Duodenal mucosa (tissue), 2 donors: ENCODE measurements around the gene PKP4.

Experiments used
- H3K27ac ChIP-seq: one replicate; pipeline ENCODE4 v1.7.0; 2013; ENCODE audit warnings: low read depth, low read length
- H3K27me3 ChIP-seq, 2 donors: one replicate each; pipeline ENCODE4 v1.7.0; 2013; ENCODE audit warnings: low read length in 2 of 2, control low read depth in 1 of 2; ENCODE audit not compliant: insufficient read depth in 2 of 2, control insufficient read depth in 1 of 2
- H3K36me3 ChIP-seq, 2 donors: one replicate each; pipeline ENCODE4 v1.7.0; 2013; ENCODE audit warnings: low read length in 2 of 2, control low read depth in 1 of 2; ENCODE audit not compliant: insufficient read depth in 2 of 2, control insufficient read depth in 1 of 2
- H3K4me1 ChIP-seq, 2 donors: one replicate each; pipeline ENCODE4 v1.7.0; 2013; ENCODE audit warnings: low read length in 2 of 2, control low read depth in 1 of 2; ENCODE audit not compliant: insufficient read depth in 2 of 2, control insufficient read depth in 1 of 2
- H3K4me3 ChIP-seq, 2 donors: one replicate each; pipeline ENCODE4 v1.7.0; 2013; ENCODE audit warnings: low read length in 2 of 2, low read depth in 1 of 2
- H3K9ac ChIP-seq, 2 donors: one replicate each; pipeline ENCODE4 v1.7.0; 2013; ENCODE audit warnings: low read length in 2 of 2, low read depth in 1 of 2
- H3K9me3 ChIP-seq, 2 donors: one replicate each; pipeline ENCODE4 v1.7.0; 2013; ENCODE audit warnings: low read length in 2 of 2, control low read depth in 1 of 2; ENCODE audit not compliant: control insufficient read depth in 1 of 2

The PKP4 gene

DNA sequence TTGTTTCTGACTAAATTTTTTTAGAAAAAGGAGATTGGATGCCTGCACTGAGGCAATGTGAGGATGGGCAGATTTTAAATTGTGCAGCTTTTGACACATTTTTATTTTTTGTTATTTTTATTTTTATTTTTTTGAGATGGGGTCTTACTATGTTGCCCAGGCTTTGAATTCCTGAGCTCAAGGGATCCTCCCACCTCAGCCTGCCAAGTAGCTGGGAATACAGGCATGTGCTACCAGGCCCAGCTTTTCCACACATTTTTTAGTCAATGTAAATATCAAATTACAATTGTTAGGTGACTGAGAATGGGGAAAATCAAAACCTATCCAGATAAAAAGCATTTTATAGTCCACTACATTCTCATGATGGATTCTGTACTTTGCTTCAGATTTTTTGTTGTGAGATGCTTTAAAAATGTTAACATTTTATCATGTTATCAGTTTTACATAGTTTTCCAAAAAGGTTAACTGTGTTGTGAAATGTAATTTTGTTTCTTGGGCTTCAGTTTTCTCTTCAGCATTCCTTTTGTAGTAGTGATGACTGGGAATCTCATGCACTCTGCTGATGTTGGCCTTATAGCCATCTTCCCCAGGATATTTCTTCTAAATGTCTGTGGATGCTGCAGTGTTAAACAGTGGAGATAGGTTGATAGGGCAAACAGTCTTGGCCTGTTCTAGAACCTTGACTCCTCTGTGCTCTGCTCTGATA lies 41.4 kb downstream of the PKP4 start:
- H3K9ac ChIP-seq: no peak overlapping the region
- H3K36me3 ChIP-seq: no peaks in the 10 kb centered on the region
- no peak overlapping the region for H3K27ac ChIP-seq
- no peak overlapping the region for H3K4me3 ChIP-seq
- no peaks in the 10 kb centered on the region for H3K9me3 ChIP-seq
- no peaks in the 10 kb centered on the region for H3K27me3 ChIP-seq
- H3K4me1 ChIP-seq: peaks cover 0 to 17% of the 10 kb centered on the region in 2 donors

DNA sequence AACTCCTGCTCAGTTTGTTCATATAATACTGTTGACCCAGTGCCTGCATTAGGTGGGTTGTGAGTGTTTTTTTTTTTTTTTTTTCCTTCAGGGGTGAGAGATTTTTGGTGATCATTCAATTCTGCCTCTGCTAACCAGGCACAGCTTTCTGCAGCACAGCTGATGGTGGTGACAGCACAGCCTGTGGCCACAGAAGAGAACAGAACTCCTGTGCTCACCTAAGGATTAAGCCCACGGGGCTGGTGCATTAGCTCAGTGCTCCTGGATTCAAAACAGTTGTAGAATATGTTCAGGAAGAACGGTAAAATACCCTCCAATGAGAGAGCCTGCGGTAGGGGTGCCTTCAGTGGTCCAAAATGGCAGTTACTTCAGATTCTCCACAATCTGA lies 42.0 kb downstream of the PKP4 start:
- H3K27me3 ChIP-seq: no peaks in the 10 kb centered on the region
- no peak overlapping the region for H3K27ac ChIP-seq
- H3K4me1 ChIP-seq: peaks cover 0 to 17% of the 10 kb centered on the region in 2 donors

DNA sequence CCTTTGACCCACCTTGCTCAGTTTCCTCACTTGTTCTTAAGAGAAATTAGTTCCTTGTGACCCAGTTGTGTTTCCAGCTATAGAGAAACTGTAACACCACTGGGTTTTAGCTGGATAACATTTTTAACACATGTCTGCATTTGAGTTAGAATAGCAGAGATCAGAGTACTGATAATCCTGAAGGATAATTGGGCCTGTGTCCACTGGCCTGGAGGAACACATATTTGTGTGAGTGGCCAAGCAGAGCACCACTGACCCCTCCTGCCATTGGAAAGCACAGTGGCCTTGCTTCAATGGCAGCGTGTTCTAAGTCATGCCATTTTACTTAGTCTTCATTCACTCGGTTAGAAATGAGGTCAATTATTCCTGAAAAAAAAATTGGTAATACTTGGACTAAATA lies 42.6 kb downstream of the PKP4 start:
- Histone ChIP-seq H3K36me3 (no peaks in the 10 kb centered on the region), H3K4me1 (peaks cover 0 to 17% of the 10 kb centered on the region in 2 donors), H3K27me3 (no peaks in the 10 kb centered on the region), H3K9ac (no peak overlapping the region), H3K27ac (no peak overlapping the region), H3K9me3 (no peaks in the 10 kb centered on the region), H3K4me3 (no peak overlapping the region)

More for the DNA sequence above, 42.0 kb downstream of the PKP4 start:
- no peaks in the 10 kb centered on the region for H3K36me3 ChIP-seq
- no peak overlapping the region for H3K9ac ChIP-seq
- no peaks in the 10 kb centered on the region for H3K9me3 ChIP-seq
- no peak overlapping the region for H3K4me3 ChIP-seq

DNA sequence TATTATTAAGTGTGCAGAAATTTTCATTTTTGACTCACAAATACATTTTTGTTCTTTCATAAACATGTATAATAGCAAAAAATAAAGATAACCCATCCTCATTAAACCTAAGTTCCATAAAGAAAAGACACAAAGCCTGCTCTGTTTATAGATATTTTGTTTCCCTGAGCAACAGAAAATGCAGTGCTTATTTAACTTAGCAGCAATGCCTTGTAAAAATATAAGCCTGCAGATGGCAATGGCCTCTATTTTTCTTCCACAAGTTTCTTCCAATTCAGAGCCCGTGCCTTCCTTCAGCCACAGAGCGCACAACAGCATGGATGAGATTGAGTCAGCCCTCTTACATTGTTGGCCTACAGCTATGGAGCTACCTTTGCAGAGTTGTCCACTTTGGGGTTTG lies 43.6 kb downstream of the PKP4 start:
- no peaks in the 10 kb centered on the region for H3K9me3 ChIP-seq
- H3K9ac ChIP-seq: no peak overlapping the region
- peaks cover 5 to 25% of the 10 kb centered on the region in 2 donors for H3K4me1 ChIP-seq
- no peaks in the 10 kb centered on the region for H3K27me3 ChIP-seq
- no peak overlapping the region for H3K4me3 ChIP-seq
- H3K36me3 ChIP-seq: no peaks in the 10 kb centered on the region
- H3K27ac ChIP-seq: no peak overlapping the region

DNA sequence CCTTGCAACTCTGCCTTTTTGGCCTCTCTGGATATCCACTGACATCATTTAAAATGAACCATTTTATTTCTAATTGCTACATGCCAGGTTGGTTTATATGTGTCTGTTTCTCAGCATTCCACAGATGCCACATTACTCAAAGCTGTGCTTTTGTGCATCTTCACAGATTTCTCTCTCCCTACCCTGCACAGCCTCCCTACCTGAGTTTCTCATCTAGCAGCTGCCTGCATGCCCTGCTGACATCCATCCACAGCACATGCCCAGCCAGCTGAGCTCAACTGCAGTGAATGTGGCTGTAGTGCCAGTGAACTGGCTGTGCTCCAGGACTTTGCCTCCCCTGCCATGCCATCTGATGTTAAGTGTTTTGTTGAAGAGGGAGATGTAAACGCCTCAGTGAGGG lies 44.5 kb downstream of the PKP4 start:
- H3K4me3 ChIP-seq: no peak overlapping the region
- H3K4me1 ChIP-seq: peaks cover 5 to 29% of the 10 kb centered on the region in 2 donors
- no peaks in the 10 kb centered on the region for H3K36me3 ChIP-seq
- no peak overlapping the region for H3K9ac ChIP-seq
- H3K27me3 ChIP-seq: no peaks in the 10 kb centered on the region
- H3K9me3 ChIP-seq: no peaks in the 10 kb centered on the region
- no peak overlapping the region for H3K27ac ChIP-seq

DNA sequence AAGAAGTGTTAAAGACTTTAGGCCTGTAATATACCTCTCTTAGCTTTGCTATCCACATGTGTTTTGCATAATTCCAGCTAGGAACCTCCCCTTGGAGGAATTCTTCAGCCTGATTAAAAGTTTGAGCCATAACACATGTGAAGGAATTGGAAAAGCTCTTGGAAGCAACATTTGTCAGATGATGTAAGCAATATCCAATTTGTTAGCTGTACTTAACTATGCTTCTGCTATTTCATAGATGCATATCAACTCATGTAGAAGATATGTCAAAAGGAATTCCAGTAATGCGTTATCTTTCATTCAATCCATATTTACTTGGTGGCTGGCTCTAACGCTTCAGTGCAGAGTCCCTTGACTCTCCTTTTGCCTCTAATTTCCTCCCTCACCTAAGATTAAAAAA lies 46.2 kb downstream of the PKP4 start:
- no peak overlapping the region for H3K4me3 ChIP-seq
- peaks cover 5 to 14% of the 10 kb centered on the region in 2 donors for H3K4me1 ChIP-seq
- no peaks in the 10 kb centered on the region for H3K36me3 ChIP-seq
- no peak overlapping the region for H3K27ac ChIP-seq
- no peaks in the 10 kb centered on the region for H3K9me3 ChIP-seq
- H3K27me3 ChIP-seq: no peaks in the 10 kb centered on the region
- H3K9ac ChIP-seq: no peak overlapping the region

DNA sequence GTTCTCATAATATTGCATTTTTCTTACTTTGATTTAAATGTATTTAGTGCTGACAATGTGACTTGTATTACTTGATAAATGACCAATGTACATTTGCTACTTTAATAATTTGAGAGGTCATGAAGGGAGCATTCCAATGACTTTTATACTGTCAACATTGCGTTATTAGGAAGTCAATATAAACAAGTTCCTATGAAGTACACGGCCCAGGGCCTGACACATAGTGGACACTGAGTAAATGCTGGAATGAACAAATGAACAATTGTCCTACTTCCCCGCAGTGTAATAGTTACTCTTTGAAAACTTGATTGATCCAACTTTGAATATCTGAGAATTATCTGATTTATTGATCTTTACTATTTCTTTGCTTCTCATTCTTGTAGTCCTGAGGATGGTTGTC lies 47.3 kb downstream of the PKP4 start:
- no peaks in the 10 kb centered on the region for H3K27me3 ChIP-seq
- no peak overlapping the region for H3K4me3 ChIP-seq
- no peak overlapping the region for H3K27ac ChIP-seq
- H3K9me3 ChIP-seq: no peaks in the 10 kb centered on the region
- no peaks in the 10 kb centered on the region for H3K36me3 ChIP-seq
- H3K9ac ChIP-seq: no peak overlapping the region
- H3K4me1 ChIP-seq: peaks cover 5 to 14% of the 10 kb centered on the region in 2 donors

DNA sequence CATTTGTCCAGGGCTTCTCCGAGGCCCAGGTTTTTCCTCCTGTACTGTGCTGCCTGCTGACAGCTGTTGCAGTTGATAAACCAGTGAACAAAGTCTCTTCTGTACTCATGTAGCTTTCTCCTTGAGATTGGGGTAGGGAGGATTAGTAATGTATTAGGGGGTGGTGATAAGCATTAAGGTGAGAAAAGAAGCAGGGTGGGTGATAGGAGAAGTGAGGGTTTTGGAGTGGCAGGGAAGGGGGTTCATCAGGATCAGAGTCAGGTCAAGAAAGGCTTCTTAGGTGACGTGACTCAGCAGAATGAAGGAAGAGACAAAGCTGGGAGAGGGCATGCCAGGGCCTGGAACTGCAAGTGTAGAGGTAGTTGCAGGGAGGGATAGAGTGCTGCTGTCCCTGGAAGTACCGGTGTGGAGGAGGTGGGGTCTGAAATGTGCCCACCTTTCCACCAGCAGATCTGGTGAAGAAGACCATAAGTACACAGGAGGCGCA lies 48.7 kb downstream of the PKP4 start:
- no peak overlapping the region for H3K27ac ChIP-seq

DNA sequence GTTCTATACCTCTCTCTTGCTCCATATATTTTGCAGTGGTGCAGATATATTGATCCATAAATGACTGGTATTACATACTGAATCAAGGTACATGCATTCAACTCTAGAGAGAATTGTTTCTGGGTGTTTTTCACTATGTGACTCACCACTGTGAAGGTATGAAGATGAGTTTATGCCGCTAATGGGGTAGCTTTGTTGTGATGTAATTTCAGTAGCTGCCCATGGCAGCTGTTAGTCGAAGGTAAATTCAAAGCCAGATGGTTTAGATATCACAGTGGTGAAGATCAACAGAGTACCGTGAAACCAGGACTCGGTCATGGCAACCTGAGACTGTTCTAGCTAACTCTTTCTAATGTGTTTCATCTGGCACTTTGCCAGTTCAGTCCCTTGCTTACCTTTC lies 50.4 kb downstream of the PKP4 start:
- Histone ChIP-seq H3K27ac (no peak overlapping the region), H3K36me3 (no peaks in the 10 kb centered on the region), H3K4me1 (peaks cover 5 to 14% of the 10 kb centered on the region in 2 donors), H3K4me3 (no peak overlapping the region), H3K27me3 (no peaks in the 10 kb centered on the region), H3K9ac (no peak overlapping the region), H3K9me3 (no peaks in the 10 kb centered on the region)

More for the DNA sequence above, 48.7 kb downstream of the PKP4 start:
- Histone ChIP-seq H3K9ac (no peak overlapping the region), H3K4me1 (peaks cover 5 to 14% of the 10 kb centered on the region in 2 donors), H3K36me3 (no peaks in the 10 kb centered on the region), H3K4me3 (no peak overlapping the region), H3K27me3 (no peaks in the 10 kb centered on the region), H3K9me3 (no peaks in the 10 kb centered on the region)

DNA sequence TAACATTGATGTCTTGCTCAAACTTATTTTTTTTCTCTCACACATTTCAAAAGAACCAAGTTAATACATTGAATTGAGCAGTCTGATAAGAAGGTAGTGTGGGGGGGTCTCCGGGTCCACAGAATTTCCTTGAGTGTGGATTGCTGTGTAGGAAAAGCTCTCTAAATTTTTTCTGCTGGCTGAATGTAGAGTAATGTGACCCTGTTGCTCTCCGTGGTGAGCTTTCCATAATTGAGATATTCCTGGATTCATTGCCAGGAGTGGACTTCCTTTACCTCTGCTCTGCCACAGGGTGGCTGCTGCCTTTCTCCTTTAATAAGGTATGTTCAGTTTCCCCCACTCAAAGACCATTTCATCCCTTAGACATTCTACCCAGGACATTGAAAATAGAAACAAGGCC lies 50.9 kb downstream of the PKP4 start:
- Histone ChIP-seq H3K27ac (no peak overlapping the region), H3K9me3 (no peaks in the 10 kb centered on the region), H3K9ac (no peak overlapping the region), H3K27me3 (no peaks in the 10 kb centered on the region), H3K36me3 (no peaks in the 10 kb centered on the region), H3K4me3 (no peak overlapping the region), H3K4me1 (peaks cover 5 to 14% of the 10 kb centered on the region in 2 donors)
